ENCODE measurements around the gene SSBP3. TPM values are rescaled to one million over a fixed set of nuclear protein-coding genes. Genes with fewer than 3 reads are reported as not detected.

The SSBP3 gene
- total RNA-seq, 1 experiment from 2014 or later = 71.2 TPM

GRCh38 chr1:54199151-54199764 lies 206.9 kb downstream of the SSBP3 start:
- no peak for DNase-seq (ENCODE audit: low spot score)
- in situ Hi-C loops (cut with HindIII; ENCODE audit: low sequenced_read_pairs) = no loop called here

GRCh38 chr1:54193453-54193852 lies 212.7 kb downstream of the SSBP3 start:
- in situ Hi-C loops (cut with HindIII; ENCODE audit: low sequenced_read_pairs) = no loop called here
- DNase-seq (ENCODE audit: low spot score) = no peak

GRCh38 chr1:54191525-54191924 lies 214.7 kb downstream of the SSBP3 start:
- DNase-seq (ENCODE audit: low spot score) = no peak
- in situ Hi-C loops (cut with HindIII; ENCODE audit: low sequenced_read_pairs) = no loop called here

GRCh38 chr1:54190526-54190925 lies 215.7 kb downstream of the SSBP3 start:
- in situ Hi-C loops (cut with HindIII; ENCODE audit: low sequenced_read_pairs) = no loop called here
- DNase-seq (ENCODE audit: low spot score) = no peak

- in situ Hi-C loops (cut with HindIII; ENCODE audit: low sequenced_read_pairs) = no loop called here
- no peak for DNase-seq (ENCODE audit: low spot score)
Measured at GRCh38 chr1:54188291-54188690, 217.9 kb downstream of the SSBP3 start.

- no peak for DNase-seq (ENCODE audit: low spot score)
- in situ Hi-C loops (cut with HindIII; ENCODE audit: low sequenced_read_pairs) = no loop called here
Measured at GRCh38 chr1:54186056-54186455, 220.1 kb downstream of the SSBP3 start.

- in situ Hi-C loops (cut with HindIII; ENCODE audit: low sequenced_read_pairs) = no loop called here
- DNase-seq (ENCODE audit: low spot score) = no peak
Measured at GRCh38 chr1:54180701-54181360, 225.4 kb downstream of the SSBP3 start.

GRCh38 chr1:54178296-54179070 lies 227.7 kb downstream of the SSBP3 start:
- in situ Hi-C loops (cut with HindIII; ENCODE audit: low sequenced_read_pairs) = no loop called here
- DNase-seq (ENCODE audit: low spot score) = no peak

- in situ Hi-C loops (cut with HindIII; ENCODE audit: low sequenced_read_pairs) = no loop called here
Measured at GRCh38 chr1:54177726-54178125, 228.5 kb downstream of the SSBP3 start.

GRCh38 chr1:54176621-54177327 lies 229.4 kb downstream of the SSBP3 start:
- in situ Hi-C loops (cut with HindIII; ENCODE audit: low sequenced_read_pairs) = no loop called here
- no peak for DNase-seq (ENCODE audit: low spot score)

More at GRCh38 chr1:54177726-54178125, 228.5 kb downstream of the SSBP3 start:
- DNase-seq (ENCODE audit: low spot score) = no peak

Other genes with a start within 250 kb of the SSBP3 start
- gene CYB5RL, start 206.4 kb downstream of the SSBP3 start, total RNA-seq (2014; rRNA removed; shearing (Covaris generic)) = 5.5 and 6.2 TPM in 2 replicates
- gene MRPL37, start 206.2 kb downstream of the SSBP3 start, total RNA-seq (2014; rRNA removed; shearing (Covaris generic)) = 190 and 218 TPM in 2 replicates
- gene ACOT11, start 141.8 kb upstream of the SSBP3 start, total RNA-seq (2014; rRNA removed; shearing (Covaris generic)) = 7.1 and 13.6 TPM in 2 replicates
- 0.75 and 1.3 TPM in 2 replicates for gene FAM151A, start 217.1 kb upstream of the SSBP3 start, total RNA-seq (2014; rRNA removed; shearing (Covaris generic))
- gene MROH7, start 235.4 kb upstream of the SSBP3 start, total RNA-seq (2014; rRNA removed; shearing (Covaris generic)) = not detected in 2 replicates

All from G401 (cell line).